GM19239 (cell line): Measurements from ENCODE around the gene SLC39A3.

Experiments used
- DNase-seq: peaks from one replicate; pipeline ENCODE4 v3.0.0; 2011; ENCODE audit warnings: low spot score; ENCODE audit not compliant: insufficient read length
- FAIRE-seq: peaks from 2 replicates; lab custom pipeline; 2011; peaks lifted over from hg19 to GRCh38; lab: Jason Lieb, UNC

The SLC39A3 gene

DNA sequence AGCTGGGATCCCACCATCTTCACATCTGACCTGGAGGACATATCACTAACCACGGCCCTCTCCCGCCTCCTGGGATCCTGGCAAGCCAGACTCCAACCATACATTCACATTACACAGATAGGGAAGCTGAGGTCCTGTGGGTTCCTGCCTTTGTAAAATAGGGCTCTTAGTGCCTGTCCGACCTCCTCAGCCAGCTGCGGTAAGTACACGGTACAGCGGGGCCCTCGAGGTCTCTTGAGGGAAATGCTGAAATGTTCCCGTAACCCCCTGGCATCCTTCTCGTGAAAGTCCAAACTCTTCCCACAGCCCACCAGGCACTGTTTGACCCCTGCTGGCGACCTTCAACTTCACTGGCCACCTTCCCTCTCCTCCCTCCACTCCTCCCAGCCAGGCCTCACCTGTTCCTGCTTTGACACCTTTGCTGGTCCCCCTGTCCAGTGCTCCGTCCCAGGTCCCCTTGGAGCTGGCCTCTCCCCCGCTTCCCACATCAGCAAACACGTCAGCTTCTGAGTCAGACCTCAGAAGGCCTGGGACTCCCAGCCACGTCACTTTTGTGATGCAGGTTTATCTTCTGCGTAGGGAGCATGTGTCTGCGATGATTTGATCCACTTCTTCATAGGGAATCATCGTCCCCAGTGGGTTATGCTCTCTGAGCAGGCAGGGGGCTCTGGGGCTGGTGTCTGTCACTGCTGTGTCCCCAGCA is 28.5 kb downstream of the SLC39A3 start:
- DNase-seq (no peak), FAIRE-seq (peak; percentile 73)

DNA sequence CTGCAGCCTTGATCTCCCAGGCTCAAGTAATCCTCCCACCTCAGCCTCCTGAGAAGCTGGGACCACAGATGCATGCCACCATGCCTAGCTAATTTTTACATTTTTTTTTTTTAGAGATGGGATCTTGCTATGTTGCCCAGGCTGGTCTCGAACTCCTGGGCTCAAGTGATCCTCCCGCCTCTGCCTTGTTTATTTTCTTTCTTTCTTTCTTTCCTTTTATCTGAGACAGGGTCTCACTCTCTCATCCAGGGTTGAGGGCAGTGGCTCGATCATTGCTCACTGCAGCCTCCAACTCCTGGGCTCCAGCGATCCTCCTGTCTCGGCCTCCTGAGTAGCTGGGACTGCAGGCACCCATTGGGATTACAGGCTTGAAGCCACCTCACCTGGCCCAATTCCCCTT is 33.6 kb downstream of the SLC39A3 start:
- FAIRE-seq = no peak
- no peak for DNase-seq

GRCh38 chr19:2703691-2704216 is 36.1 kb downstream of the SLC39A3 start:
- DNase-seq (no peak), FAIRE-seq (no peak)

DNA sequence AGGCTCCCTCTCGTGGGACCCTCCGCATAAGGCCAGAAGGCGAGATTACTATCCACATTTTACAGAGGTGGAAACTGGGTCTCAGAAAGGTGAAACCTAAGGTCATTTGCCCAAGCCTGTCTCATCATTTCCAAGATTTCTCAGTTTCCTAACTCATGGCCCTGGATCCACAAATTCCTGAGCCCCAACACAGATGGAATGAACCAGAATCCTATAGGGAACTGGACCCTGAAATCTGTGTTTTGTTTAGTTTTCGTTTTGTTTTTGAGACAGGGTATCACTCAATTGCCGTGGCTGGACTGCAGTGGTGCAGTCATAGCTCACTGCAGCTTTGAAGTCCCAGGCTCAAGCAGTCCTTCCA is 36.8 kb downstream of the SLC39A3 start:
- FAIRE-seq (no peak), DNase-seq (no peak)

DNA sequence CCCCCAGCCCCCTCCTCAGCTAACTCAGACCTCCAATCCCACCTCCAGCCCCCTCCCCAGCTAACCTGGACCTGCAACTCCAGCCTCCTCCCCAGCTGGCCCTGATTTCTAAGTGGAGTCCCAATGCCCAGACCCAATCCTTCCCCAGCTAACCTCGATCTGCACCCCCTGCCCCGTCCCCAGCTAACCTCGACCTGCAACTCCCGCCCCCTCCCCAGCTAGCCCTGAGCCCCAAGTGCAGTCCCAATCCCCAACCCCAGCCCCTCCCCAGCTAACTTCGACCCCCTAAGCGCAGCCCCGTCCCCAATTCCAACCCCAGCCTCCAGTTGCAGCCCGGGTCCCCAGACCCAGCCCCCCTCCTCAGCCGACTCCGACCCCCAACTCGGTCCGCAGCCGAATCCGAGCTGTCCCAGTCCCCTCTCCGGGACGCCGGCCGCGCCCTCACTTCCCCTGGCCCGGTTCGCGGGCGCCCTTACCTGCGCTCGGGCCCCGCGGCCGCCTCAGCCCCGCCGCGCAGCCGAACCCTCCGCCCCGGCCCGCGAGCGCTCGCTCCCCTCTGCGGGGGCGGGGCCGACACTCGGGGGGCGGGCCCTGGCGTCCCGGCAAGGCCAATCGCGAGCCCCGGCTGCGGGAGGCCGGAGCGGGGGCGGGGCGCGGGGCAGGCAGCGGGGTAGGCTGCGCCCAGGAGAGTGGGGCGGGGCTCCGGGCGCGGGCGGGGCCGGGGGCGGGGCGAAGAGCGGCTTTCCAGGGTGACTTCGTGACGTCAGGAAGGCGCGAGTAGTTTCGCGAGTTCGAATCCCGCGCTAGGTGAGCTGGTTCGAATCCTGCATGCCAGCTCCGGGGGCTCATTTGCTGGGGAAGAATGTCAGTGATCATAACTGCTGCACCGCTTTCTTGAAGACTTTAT is 37.4 kb downstream of the SLC39A3 start, which contains the start of gene GNG7:
TSS of gene GNG7 (minus strand) at position 525 of the 907 bp plus-strand sequence. CDS start 182,006 bp downstream, outside the sequence.
- peak; percentile 68 for FAIRE-seq

DNA sequence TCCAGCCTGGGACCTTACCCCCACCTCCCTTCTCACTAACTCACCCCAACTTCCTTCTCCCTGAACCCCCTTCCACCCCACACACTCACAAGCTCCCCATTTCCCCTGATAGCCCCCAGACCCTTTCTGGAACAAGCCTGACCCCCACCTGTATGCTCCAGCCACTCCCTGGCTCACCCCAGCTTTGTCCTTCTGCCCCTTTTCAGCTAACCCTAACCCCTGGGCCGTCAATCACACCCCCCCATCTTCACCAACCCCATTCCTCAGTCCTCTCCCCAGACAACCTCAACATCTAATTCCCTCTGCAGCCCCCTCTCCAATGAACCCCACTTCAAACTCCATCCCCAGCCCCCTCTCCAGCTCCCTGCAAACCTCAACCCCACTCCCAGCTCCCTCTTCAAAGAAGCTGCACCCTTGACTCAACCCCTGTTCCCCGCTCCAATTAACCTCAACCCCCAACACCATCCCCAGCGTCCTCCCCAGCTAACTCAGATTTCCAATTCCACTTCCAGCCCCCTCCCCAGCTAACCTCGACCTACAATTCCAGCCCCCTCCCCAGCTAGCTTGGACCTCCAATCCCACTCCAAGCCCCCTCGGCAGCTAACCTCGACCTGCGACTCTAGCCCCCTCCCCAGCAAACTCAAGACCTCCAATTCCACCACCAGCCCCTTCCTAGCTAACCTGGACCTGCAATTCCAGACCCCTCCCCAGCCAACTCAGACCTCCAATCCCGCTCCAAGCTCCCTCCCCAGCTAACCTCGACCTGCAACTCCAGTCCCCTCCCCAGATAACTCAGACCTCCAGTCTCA is 38.3 kb downstream of the SLC39A3 start:
- FAIRE-seq = no peak
- DNase-seq = no peak

More for the DNA sequence above, 37.4 kb downstream of the SLC39A3 start, which contains the start of gene GNG7:
- peak; percentile 98 for DNase-seq

- no peak for FAIRE-seq
Measured at GRCh38 chr19:2700660-2701360, 39.0 kb downstream of the SLC39A3 start.

GRCh38 chr19:2699413-2700140 is 40.2 kb downstream of the SLC39A3 start:
- FAIRE-seq (no peak), DNase-seq (no peak)

More at GRCh38 chr19:2700660-2701360, 39.0 kb downstream of the SLC39A3 start:
- no peak for DNase-seq

GRCh38 chr19:2694196-2694595 is 45.6 kb downstream of the SLC39A3 start:
- DNase-seq (no peak), FAIRE-seq (no peak)

DNA sequence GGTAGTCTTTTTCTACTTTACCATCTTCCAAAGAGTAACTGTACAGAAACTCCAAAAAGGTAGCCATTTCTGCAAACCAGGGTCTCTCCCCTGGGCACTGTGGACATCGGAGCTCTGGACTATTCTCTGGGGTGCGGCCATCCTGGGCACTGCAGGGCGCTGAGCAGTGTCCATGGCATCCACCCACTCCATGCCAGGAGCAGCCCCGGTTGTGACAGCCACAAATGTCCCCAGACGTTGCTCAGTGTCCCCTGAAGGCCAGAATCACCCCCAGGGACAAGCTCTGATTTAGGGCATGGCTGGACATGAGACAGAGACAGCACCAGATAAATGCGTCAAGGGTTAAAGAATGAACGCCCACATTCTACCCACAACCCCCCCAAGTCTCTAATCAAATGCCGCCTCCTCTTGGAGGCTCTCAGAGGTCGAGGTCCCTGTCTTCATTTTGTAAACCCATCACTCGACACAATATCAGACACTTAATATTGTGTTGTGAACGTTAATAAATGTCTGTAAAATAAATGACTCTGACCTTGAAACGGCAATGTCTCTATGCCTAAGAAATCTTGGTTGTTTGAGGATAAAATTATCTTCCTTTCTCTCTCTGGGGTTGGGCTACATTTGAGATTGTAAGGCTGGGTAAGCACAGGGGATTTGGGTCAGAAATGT is 46.2 kb downstream of the SLC39A3 start:
- DNase-seq = no peak
- FAIRE-seq = no peak

DNA sequence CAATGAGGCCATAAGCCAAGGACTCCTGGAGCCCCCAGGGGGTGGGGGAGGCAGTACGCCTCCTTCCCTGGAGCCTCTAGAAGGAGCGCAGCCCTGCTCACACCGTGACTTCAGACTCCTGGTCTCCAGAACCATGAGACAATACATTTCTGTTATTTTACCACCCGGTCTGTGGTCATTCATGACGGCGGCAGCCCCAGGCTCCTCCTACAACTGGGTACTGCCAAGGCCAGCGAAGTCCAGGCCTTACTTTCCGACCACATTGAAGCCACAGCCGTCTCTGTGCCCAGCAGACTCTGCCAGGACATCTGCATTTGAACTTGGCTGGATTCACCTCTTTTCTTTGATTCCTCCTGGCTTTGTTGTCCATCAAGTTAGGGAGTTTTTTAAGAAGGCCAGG is 47.9 kb downstream of the SLC39A3 start:
- DNase-seq (no peak), FAIRE-seq (no peak)

DNA sequence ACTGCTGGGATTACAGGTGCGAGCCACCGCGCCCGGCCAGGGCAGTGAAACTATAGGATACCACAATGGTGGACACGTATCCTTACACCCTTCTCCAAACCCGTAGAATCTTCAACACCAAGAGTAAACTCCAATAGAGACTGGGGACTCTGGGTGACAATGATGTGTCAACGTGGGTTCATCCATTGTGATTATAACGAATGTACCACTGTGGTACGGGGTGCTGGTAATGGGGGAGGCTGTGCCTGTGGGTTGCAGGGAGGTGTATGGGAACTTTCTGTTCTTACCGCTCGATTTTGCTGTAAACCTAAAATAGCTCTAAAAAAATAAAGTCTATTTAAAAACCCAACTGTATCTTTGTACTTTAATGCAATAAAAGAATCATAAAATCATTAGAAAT is 49.0 kb downstream of the SLC39A3 start:
- FAIRE-seq = no peak
- no peak for DNase-seq

GRCh38 chr19:2686360-2686759 is 53.5 kb downstream of the SLC39A3 start:
- FAIRE-seq = no peak
- no peak for DNase-seq

DNA sequence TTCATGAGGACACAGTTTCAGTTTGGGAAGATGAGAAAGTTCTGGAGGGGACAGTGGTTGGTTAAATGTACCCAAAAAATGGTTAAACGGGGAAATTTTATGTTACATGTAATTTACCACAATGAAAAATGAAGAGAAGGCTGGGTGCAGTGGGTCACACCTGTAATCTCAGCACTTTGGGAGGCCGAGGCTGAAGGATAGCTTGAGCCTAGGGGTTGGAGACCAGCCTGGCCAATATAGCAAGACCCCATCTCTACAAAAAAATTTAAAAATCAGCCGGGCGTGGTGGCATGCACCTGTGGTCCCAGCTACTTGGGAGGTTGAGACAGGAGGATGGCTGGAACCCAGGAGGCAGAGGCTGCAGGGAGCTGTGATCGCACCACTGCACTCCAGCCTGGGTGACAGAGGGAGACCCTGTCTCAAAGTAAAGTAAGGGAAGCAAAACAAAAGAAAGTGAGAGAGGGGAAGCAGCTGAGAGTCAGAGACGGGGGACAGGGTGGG is 54.6 kb downstream of the SLC39A3 start:
- DNase-seq (no peak), FAIRE-seq (no peak)

- FAIRE-seq = no peak
Measured at GRCh38 chr19:2683430-2684003, 56.3 kb downstream of the SLC39A3 start.

More at GRCh38 chr19:2683430-2684003, 56.3 kb downstream of the SLC39A3 start:
- DNase-seq = no peak
